ENCODE measurements around the gene MAGI1.

The MAGI1 gene

GRCh38 chr3:65702202-65702601 is 336.5 kb downstream of the MAGI1 start:
- no peak for DNase-seq

- DNase-seq, result no peak
These were observed 337.2 kb downstream of the MAGI1 start for GRCh38 chr3:65701516-65701915.

- DNase-seq, result no peak
These were observed 349.3 kb downstream of the MAGI1 start for GRCh38 chr3:65689436-65689835.

- no peak for DNase-seq
These were observed 351.0 kb downstream of the MAGI1 start for GRCh38 chr3:65687741-65688140.

- DNase-seq, result no peak
These were observed 353.0 kb downstream of the MAGI1 start for GRCh38 chr3:65685621-65686235.

- no peak for DNase-seq
These were observed 360.2 kb downstream of the MAGI1 start for GRCh38 chr3:65678516-65678915.

GRCh38 chr3:65677486-65678010 is 361.2 kb downstream of the MAGI1 start:
- no peak for DNase-seq

- no peak for DNase-seq
These were observed 362.1 kb downstream of the MAGI1 start for GRCh38 chr3:65676580-65676979.

- no peak for DNase-seq
These were observed 363.7 kb downstream of the MAGI1 start for GRCh38 chr3:65675011-65675410.

- no peak for DNase-seq
These were observed 364.5 kb downstream of the MAGI1 start for GRCh38 chr3:65674226-65674625.

- DNase-seq, result peak; percentile 64
These were observed 365.6 kb downstream of the MAGI1 start for GRCh38 chr3:65672871-65673815.

- no peak for DNase-seq
These were observed 366.7 kb downstream of the MAGI1 start for GRCh38 chr3:65672061-65672460.

GRCh38 chr3:65671004-65671403 is 367.7 kb downstream of the MAGI1 start:
- no peak for DNase-seq

- no peak for DNase-seq
These were observed 369.4 kb downstream of the MAGI1 start for GRCh38 chr3:65669163-65669875.

- DNase-seq, result no peak
These were observed 370.8 kb downstream of the MAGI1 start for GRCh38 chr3:65667963-65668362.

- DNase-seq, result no peak
These were observed 372.1 kb downstream of the MAGI1 start for GRCh38 chr3:65666448-65667091.

- no peak for DNase-seq
These were observed 372.8 kb downstream of the MAGI1 start for GRCh38 chr3:65665915-65666314.

- no peak for DNase-seq
These were observed 373.8 kb downstream of the MAGI1 start for GRCh38 chr3:65664931-65665330.

GRCh38 chr3:65664446-65664845 is 374.3 kb downstream of the MAGI1 start:
- DNase-seq, result no peak

GRCh38 chr3:65662095-65662494 is 376.6 kb downstream of the MAGI1 start:
- DNase-seq, result no peak

GRCh38 chr3:65660000-65660598 is 378.6 kb downstream of the MAGI1 start:
- no peak for DNase-seq

GRCh38 chr3:65659396-65659795 is 379.3 kb downstream of the MAGI1 start:
- DNase-seq, result no peak
